Measurements from ENCODE around the gene TANGO2. TPM values are rescaled to one million over a fixed set of nuclear protein-coding genes. Genes with fewer than 3 reads are reported as not detected.

The TANGO2 gene
- total RNA-seq, 2 experiments from 2014 or later = 40.7 to 41.2 TPM

DNA sequence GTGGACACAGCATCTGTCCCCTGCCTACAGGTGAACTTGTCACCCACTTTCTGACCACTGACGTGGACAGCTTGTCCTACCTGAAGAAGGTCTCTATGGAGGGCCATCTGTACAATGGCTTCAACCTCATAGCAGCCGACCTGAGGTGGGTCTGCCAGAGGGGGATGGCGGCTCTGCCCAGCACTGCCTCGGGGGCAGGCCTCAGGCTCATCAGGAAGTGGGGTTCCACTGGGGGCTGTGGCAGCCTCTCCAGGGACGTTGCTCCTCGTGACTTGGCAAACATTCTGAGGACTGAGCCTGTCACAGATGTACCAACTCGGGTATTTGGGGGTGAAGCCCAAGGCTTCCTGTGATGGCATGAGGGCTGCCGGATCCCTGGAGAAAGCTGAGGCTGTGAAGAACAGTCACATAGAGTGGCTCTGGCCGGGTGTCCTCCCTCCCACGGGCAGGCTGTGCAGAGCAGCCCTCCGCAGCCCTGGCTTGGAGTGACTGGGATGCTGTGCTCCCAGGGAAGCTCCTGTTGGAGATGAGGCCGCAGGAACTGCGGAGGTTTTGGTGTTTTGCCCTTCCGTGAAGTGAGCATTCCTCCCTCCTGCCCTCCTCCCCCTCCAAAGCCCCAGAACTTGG is 32.6 kb downstream of the TANGO2 start:
- peaks cover 4% of the 10 kb centered on the region for H3K4me1 Mint-ChIP-seq
- no peak for DNase-seq
- H3K36me3 Mint-ChIP-seq = peaks cover 21% of the 10 kb centered on the region
- no peaks in the 10 kb centered on the region for H3K27me3 Mint-ChIP-seq
- H3K27ac Mint-ChIP-seq = no peak overlapping the region
- peaks cover 5% of the 10 kb centered on the region for H3K9me3 Mint-ChIP-seq
- no peak overlapping the region for H3K4me3 Mint-ChIP-seq
- ATAC-seq (ENCODE audit: low read depth) = no peak
- POLR2A ChIA-PET = no interaction called here

- Mint-ChIP-seq H3K36me3 (peaks cover 18% of the 10 kb centered on the region), H3K4me1 (peaks cover 8% of the 10 kb centered on the region), H3K9me3 (peaks cover 2% of the 10 kb centered on the region), H3K27me3 (no peaks in the 10 kb centered on the region), H3K4me3 (no peak overlapping the region), H3K27ac (no peak overlapping the region)
- POLR2A ChIA-PET = no interaction called here
- DNase-seq (no peak), ATAC-seq (ENCODE audit: low read depth) (no peak)
Measured at GRCh38 chr22:20054034-20054427, 33.1 kb downstream of the TANGO2 start.

DNA sequence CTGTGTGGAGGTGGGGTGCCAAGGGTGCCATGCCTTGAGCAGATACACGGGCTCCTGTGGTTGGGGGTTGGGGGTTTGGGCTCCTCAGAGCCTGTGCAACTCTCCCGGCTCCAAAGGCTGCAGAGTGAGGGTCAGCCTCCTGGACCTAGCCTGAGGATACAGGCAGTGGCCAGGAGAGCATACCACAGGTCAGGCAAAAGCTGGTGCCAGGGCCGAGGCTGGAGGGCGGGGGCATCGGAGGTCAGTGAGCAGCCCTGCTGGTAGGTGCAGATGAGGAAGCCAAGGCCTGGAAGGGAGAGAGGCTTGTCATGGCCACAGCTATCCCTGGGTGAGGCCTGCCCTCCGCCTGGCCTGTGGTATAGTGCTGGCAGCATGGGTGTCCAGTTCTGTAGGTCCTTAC is 33.6 kb downstream of the TANGO2 start:
- POLR2A ChIA-PET = no interaction called here
- peaks cover 16% of the 10 kb centered on the region for H3K36me3 Mint-ChIP-seq
- DNase-seq = no peak
- peaks cover 13% of the 10 kb centered on the region for H3K4me1 Mint-ChIP-seq
- H3K27me3 Mint-ChIP-seq = no peaks in the 10 kb centered on the region
- H3K4me3 Mint-ChIP-seq = no peak overlapping the region
- peaks cover 1% of the 10 kb centered on the region for H3K9me3 Mint-ChIP-seq
- no peak overlapping the region for H3K27ac Mint-ChIP-seq
- ATAC-seq (ENCODE audit: low read depth) = no peak

- Mint-ChIP-seq H3K4me1 (peaks cover 15% of the 10 kb centered on the region), H3K9me3 (no peaks in the 10 kb centered on the region), H3K36me3 (peaks cover 11% of the 10 kb centered on the region), H3K27ac (no peak overlapping the region), H3K27me3 (no peaks in the 10 kb centered on the region), H3K4me3 (no peak overlapping the region)
- DNase-seq = no peak
- POLR2A ChIA-PET = no interaction called here
- no peak for ATAC-seq (ENCODE audit: low read depth)
Measured at GRCh38 chr22:20055144-20055543, 34.2 kb downstream of the TANGO2 start.

- H3K4me3 Mint-ChIP-seq = no peak overlapping the region
- POLR2A ChIA-PET = no interaction called here
- no peak overlapping the region for H3K27ac Mint-ChIP-seq
- H3K9me3 Mint-ChIP-seq = no peaks in the 10 kb centered on the region
- peaks cover 15% of the 10 kb centered on the region for H3K4me1 Mint-ChIP-seq
- DNase-seq (no peak), ATAC-seq (ENCODE audit: low read depth) (no peak)
- H3K27me3 Mint-ChIP-seq = no peaks in the 10 kb centered on the region
- peaks cover 14% of the 10 kb centered on the region for H3K36me3 Mint-ChIP-seq
Measured at GRCh38 chr22:20055654-20056053, 34.7 kb downstream of the TANGO2 start.

DNA sequence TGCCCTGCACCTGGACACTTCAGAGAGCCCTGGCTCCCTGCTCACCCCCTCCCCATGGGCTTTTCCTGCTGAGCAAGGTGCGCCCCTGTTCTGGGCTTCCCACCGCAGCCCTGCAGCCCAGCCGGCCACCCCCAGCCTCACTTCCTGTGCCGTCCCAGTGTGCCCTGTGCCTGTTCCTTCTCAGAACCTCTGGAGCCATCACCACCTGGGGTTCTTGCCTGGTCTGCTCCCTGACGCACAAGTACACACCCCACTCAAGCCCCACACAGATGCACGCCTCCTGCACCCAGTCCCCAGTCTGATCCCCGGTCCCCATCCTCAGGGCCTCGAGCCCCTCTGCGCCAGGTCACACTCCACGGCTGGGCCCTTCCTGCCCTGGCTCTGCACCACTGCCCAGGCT is 35.3 kb downstream of the TANGO2 start:
- Mint-ChIP-seq H3K27me3 (no peaks in the 10 kb centered on the region), H3K36me3 (peaks cover 14% of the 10 kb centered on the region), H3K4me1 (peaks cover 15% of the 10 kb centered on the region), H3K4me3 (no peak overlapping the region), H3K27ac (no peak overlapping the region), H3K9me3 (no peaks in the 10 kb centered on the region)
- DNase-seq = no peak
- no peak for ATAC-seq (ENCODE audit: low read depth)
- POLR2A ChIA-PET = no interaction called here

DNA sequence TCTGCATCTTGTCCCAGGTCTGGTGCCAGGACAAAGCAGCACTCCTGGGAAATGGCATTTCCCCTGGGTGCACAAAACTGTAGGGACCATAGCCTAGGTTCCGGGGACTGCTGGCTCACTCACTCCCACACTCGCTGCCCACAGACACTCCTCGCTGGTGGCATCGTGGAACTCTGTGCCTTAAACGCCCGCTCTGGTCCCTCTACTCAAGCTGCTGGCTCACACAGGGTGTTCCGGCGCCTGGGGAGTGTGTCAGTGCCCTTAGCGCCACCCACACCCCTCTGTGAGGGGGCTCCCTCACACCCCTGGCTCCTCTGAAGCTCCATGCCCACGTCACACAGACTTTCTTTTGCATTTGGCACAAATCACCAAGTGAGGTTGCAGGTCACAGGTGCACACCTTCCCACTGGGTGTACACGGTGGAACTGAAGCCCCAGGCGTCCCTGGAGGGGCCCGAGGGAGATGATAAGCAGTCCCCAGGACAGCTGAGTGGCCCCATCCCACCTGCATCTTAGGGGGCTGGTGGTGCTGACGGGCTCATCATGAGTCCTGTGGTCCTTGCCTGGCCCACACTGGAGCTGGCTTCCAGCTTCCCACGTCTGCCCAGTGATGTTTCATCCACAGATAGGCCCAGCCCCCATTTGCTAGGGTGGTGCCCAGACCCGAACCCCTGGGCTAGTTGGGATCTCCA is 35.9 kb downstream of the TANGO2 start:
- no peaks in the 10 kb centered on the region for H3K9me3 Mint-ChIP-seq
- peaks cover 14% of the 10 kb centered on the region for H3K36me3 Mint-ChIP-seq
- no peaks in the 10 kb centered on the region for H3K27me3 Mint-ChIP-seq
- no peak overlapping the region for H3K27ac Mint-ChIP-seq
- H3K4me3 Mint-ChIP-seq = no peak overlapping the region
- POLR2A ChIA-PET = no interaction called here
- no peak for DNase-seq
- ATAC-seq (ENCODE audit: low read depth) = no peak
- peaks cover 15% of the 10 kb centered on the region for H3K4me1 Mint-ChIP-seq

- H3K27me3 Mint-ChIP-seq = no peaks in the 10 kb centered on the region
- no peaks in the 10 kb centered on the region for H3K9me3 Mint-ChIP-seq
- no peak overlapping the region for H3K4me3 Mint-ChIP-seq
- H3K27ac Mint-ChIP-seq = no peak overlapping the region
- H3K4me1 Mint-ChIP-seq = peaks cover 15% of the 10 kb centered on the region
- POLR2A ChIA-PET = interaction anchor here (0.6 kb wide), 1 partner anchor 803 kb away, joined by 3 read pairs; no protein-coding TSS in a partner anchor
- H3K36me3 Mint-ChIP-seq = peaks cover 12% of the 10 kb centered on the region
- ATAC-seq (ENCODE audit: low read depth) (no peak), DNase-seq (no peak)
Measured at GRCh38 chr22:20057596-20058268, 36.8 kb downstream of the TANGO2 start.

DNA sequence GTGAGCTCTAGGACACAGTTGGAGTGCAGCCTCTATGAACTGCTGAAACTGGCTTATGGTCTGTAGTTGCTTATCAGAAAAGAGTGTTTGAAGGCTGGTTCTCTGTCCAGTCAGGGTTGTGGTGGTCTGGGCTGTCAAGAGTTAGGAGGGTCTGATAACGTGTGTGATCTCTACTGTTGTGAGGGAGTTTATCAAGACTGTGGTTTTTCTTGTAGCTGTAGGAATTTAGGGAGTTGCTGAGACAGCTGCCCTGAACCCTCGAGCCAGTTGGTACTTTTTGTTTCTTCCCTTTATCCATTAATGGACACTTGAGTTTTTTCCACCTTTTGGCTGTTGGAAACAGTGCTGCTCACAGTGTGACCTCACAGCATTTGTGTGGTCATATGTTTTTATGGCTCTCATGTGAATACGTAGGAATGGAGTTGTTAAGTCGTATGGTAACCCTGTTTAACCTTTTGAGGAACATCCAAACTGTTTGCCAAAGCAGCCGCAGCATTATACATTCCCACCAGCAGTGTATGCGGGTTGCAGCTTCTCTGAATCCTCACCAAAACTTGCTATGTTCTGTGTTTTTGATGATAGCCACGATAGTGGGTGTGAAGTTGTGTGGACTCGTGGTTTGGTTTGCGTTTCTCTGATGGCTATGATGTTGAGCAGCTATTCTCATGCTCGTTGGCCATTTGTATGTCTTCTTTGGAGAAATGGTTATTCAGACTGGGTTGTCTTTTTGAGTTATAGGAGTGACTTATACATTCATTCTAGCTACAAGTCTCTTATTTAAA is 38.3 kb downstream of the TANGO2 start:
- Mint-ChIP-seq H3K9me3 (no peaks in the 10 kb centered on the region), H3K4me1 (peaks cover 15% of the 10 kb centered on the region), H3K4me3 (no peak overlapping the region), H3K27ac (no peak overlapping the region), H3K27me3 (no peaks in the 10 kb centered on the region), H3K36me3 (peaks cover 12% of the 10 kb centered on the region)
- ATAC-seq (ENCODE audit: low read depth) (no peak), DNase-seq (no peak)
- POLR2A ChIA-PET = interaction anchor here (1.1 kb wide), 1 partner anchor 58 kb away, joined by 3 read pairs; the partner anchor contains the start of gene TRMT2A

GRCh38 chr22:20060700-20061480 is 40.0 kb downstream of the TANGO2 start:
- ATAC-seq (ENCODE audit: low read depth) (no peak), DNase-seq (no peak)
- POLR2A ChIA-PET = interaction anchor here (1.1 kb wide), 1 partner anchor 26 kb away, joined by 3 read pairs; no protein-coding TSS in a partner anchor
- no peaks in the 10 kb centered on the region for H3K9me3 Mint-ChIP-seq
- H3K4me1 Mint-ChIP-seq = peaks cover 15% of the 10 kb centered on the region
- no peaks in the 10 kb centered on the region for H3K27me3 Mint-ChIP-seq
- peaks cover 12% of the 10 kb centered on the region for H3K36me3 Mint-ChIP-seq
- no peak overlapping the region for H3K4me3 Mint-ChIP-seq
- H3K27ac Mint-ChIP-seq = no peak overlapping the region

DNA sequence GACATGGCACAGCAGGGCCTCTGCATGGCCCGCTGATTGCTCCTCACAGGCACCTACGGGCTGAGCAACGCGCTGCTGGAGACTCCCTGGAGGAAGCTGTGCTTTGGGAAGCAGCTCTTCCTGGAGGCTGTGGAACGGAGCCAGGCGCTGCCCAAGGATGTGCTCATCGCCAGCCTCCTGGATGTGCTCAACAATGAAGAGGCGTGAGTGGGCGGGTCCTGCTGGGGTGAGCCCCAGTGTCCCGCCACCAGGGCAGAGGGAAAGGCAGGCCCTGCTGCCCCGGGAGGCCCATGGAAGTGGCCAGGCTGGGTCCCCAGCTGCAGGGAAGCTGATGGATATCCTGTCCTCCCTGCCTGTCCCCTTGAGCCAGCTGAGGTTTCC is 40.6 kb downstream of the TANGO2 start:
- Mint-ChIP-seq H3K27me3 (no peaks in the 10 kb centered on the region), H3K9me3 (no peaks in the 10 kb centered on the region), H3K27ac (no peak overlapping the region), H3K4me3 (no peak overlapping the region), H3K36me3 (peaks cover 12% of the 10 kb centered on the region), H3K4me1 (peaks cover 15% of the 10 kb centered on the region)
- POLR2A ChIA-PET = no interaction called here
- ATAC-seq (ENCODE audit: low read depth) (no peak), DNase-seq (no peak)

DNA sequence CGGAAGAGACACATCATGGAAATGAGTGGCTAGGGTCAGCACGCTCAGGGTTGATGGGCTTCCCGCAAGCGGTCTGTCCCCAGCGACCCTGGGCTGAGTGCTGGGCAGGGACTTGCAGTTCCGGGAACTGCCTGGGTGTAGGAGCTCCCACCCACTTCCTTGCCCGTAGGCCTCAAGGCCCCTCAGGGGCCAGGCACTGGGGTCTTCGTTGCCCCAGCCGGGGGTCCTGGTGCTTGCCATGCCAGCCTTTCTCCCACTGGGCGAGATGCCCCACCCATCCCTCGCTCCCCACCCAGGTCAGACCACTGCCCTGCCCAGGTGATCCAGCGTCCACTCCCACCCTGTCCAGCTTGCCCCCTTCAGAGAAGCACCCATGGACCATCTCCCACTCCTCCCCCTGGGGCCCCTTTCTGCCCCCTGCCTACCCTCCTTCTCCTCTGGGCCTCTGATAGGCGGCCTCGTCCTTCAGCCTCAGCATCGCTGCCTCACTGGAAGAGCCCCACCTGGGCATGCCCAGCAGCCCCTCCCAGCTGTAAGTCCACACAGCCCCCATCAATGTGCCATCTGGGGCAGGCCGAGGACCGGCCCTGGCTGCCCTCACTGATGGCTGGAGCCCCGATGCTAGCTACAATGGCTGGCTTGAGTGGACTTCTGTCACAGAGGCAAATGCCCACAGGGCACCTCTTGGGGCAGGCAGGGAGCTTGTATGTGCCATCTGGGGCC is 41.3 kb downstream of the TANGO2 start:
- no peak overlapping the region for H3K27ac Mint-ChIP-seq
- H3K9me3 Mint-ChIP-seq = no peaks in the 10 kb centered on the region
- no peak overlapping the region for H3K4me3 Mint-ChIP-seq
- ATAC-seq (ENCODE audit: low read depth) (no peak), DNase-seq (no peak)
- peaks cover 15% of the 10 kb centered on the region for H3K4me1 Mint-ChIP-seq
- H3K36me3 Mint-ChIP-seq = peaks cover 12% of the 10 kb centered on the region
- POLR2A ChIA-PET = no interaction called here
- no peaks in the 10 kb centered on the region for H3K27me3 Mint-ChIP-seq

Data from activated naive CD8-positive, alpha-beta T cell treated with anti-CD3 and anti-CD28 coated beads, Interleukin-2, amount 10 ng/mL, durations not matched to agents 7 days and 5 days (primary cell).